Muscle of back (tissue), 11 donors: ENCODE measurements around the gene TMC3. TPM values are rescaled to one million over a fixed set of nuclear protein-coding genes. Genes with fewer than 3 reads are reported as not detected.

Source experiments
- DNase-seq, 3 donors: peaks; one replicate each; pipeline versions ENCODE4 v3.0.0 to v3.0.0-alpha.2; 2013
- polyA plus RNA-seq, 10 donors: library from polyadenylated mRNA; unstranded; fragments of 120-200 nt; gene quantifications; one replicate each; pipeline ENCODE4 v1.2.1, GENCODE V29; 2013; ENCODE audit not compliant: insufficient read length in 10 of 10

The TMC3 gene
- polyA plus RNA-seq, 10 donors = 0.04 to 0.17 (median 0.07) TPM; not detected in 1

GRCh38 chr15:81281766-81282605, 92.0 kb downstream of the TMC3 start:
- DNase-seq = peak in 1 of 3 donors; percentile 43

GRCh38 chr15:81281456-81281735, 92.6 kb downstream of the TMC3 start:
- no peak for DNase-seq

Other genes starting within 250 kb of the TMC3 start
- gene CFAP161, start 239.9 kb downstream of the TMC3 start, polyA plus RNA-seq = 1 to 10 TPM in 1 of 10 donors, under 1 TPM in 8, not detected in 1; 0.27 to 1.3 (median 0.56) TPM
- gene IL16, start 177.3 kb downstream of the TMC3 start, polyA plus RNA-seq = 10 to 100 TPM in 1 of 10 donors, 1 to 10 TPM in 9; 5.8 to 15.2 (median 8.1) TPM
- 1 to 10 TPM; 2.6 to 6.5 (median 4.4) TPM for gene STARD5, start 50.1 kb downstream of the TMC3 start, polyA plus RNA-seq